DMS 273 (cell line): Measurements from ENCODE around the gene PCDHGB5.
"Not testable (repeated sequence)": the region's sequence is repeated elsewhere in the genome, so short reads cannot be mapped to it uniquely, and the experiment has no call there.

Source experiments
- DNase-seq: peaks from one replicate; lab custom pipeline; 2025; ENCODE audit not compliant: unreplicated experiment; lab: John Stamatoyannopoulos, UW

PCDHGB5 gene

DNA sequence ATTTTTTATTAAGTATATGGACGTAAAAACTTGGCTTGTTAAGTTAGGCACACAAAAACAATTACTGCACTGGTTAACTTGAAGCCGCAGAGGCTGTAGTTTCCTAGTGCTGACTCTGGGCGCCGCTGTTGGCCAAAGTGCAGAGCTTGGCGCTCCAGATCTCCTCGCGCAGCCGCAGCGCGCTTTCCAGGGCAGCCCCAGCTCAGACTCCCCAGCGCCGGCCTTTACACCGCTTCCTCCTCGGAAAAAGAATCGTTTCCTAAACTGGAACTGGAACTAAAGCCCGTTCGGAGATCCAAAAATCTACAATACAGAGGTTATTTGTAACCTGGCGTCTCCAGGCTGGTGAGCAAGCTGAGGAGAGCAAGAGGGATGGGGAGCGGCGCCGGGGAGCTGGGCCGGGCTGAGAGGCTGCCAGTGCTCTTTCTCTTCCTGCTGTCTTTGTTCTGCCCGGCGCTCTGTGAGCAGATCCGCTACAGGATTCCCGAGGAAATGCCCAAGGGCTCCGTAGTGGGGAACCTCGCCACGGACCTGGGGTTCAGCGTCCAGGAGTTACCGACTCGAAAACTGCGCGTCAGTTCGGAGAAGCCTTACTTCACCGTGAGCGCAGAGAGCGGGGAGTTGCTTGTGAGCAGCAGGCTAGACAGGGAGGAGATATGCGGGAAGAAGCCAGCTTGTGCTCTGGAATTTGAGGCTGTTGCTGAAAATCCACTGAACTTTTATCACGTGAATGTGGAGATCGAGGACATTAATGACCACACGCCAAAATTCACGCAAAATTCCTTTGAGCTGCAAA, at the start of gene PCDHGB5:
Gene PCDHGB5 (plus strand): TSS at position 192 of the 796 bp plus-strand sequence. CDS start 181 bp downstream, at position 373.
- not testable (repeated sequence) for DNase-seq

DNA sequence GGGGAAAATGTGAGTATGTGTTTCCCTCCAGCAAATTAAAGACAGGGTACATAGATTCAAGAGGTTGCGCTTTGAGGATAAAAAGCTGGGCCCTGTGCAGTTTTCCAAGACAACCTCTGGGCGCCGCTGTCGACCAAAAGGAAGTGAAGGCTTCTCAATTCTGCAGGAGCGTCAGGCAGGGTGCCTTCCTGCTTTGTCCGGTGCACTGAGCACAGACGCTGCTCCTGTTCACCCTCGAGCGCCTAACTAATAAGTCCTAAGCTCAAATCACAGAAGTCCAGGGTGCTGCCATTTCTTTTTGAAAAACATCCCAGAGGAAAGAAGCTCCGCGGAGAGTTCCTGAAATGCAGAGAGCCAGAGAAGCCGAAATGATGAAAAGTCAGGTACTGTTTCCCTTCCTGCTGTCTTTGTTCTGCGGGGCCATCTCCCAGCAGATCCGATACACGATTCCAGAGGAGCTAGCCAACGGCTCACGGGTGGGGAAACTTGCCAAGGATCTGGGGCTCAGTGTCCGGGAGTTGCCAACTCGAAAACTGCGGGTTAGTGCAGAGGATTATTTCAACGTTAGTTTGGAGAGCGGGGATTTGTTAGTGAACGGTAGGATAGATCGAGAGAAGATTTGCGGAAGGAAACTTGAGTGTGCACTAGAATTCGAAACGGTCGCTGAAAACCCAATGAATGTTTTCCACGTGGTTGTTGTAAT, 47.7 kb upstream of the PCDHGB5 start, which contains the start of gene PCDHGB1:
Gene PCDHGB1 (plus strand): TSS at position 183 of the 703 bp plus-strand sequence. CDS start 162 bp downstream, at position 345.
- peak; percentile 88 for DNase-seq

DNA sequence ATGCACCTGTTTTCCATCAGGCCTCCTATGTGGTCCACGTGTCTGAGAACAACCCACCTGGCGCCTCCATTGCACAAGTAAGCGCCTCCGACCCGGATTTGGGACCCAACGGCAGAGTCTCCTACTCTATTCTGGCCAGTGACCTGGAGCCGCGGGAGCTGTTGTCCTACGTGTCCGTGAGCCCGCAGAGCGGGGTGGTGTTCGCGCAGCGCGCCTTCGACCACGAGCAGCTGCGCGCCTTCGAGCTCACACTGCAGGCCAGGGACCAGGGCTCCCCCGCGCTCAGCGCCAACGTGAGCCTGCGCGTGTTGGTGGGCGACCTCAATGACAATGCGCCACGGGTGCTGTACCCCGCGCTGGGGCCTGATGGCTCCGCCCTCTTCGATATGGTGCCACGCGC, 46.2 kb upstream of the PCDHGB5 start:
- DNase-seq, result no peak

- peak; percentile 13 for DNase-seq
Observed at GRCh38 chr5:141354900-141355469, 42.8 kb upstream of the PCDHGB5 start, which contains the start of gene PCDHGA4. TSS of gene PCDHGA4 (plus strand) at chr5:141355021. CDS start at chr5:141355108, 87 bp downstream.

DNA sequence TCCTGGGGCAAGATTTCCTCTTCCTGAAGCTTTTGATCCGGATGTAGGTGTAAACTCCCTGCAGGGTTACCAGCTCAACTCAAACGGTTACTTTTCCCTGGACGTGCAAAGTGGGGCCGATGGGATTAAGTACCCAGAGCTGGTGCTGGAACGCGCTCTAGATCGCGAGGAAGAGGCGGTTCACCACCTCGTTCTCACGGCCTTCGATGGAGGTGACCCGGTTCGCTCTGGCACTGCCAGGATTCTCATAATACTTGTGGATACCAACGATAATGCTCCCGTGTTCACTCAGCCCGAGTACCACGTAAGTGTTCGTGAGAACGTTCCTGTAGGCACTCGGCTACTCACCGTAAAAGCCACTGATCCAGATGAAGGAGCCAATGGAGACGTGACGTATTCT, 42.1 kb upstream of the PCDHGB5 start:
- DNase-seq, result no peak

GRCh38 chr5:141356133-141356532, 41.6 kb upstream of the PCDHGB5 start:
- DNase-seq, result no peak

DNA sequence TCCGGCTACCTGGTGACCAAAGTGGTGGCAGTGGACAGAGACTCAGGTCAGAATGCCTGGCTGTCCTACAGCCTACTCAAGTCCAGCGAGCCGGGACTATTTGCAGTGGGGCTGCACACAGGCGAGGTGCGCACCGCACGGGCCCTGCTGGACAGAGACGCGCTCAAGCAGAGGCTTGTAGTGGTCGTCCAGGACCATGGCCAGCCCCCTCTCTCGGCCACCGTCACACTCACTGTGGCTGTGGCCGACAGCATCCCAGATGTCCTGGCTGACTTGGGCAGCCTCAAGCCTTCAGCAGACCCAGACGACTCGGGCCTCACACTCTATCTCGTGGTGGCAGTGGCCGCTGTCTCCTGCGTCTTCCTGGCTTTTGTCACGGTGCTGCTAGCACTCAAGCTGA, 40.8 kb upstream of the PCDHGB5 start:
- DNase-seq, result no peak

GRCh38 chr5:141359790-141360426, 37.8 kb upstream of the PCDHGB5 start, which contains the start of gene PCDHGB2:
TSS of gene PCDHGB2 (plus strand) at chr5:141359994. CDS start at chr5:141360136, 142 bp downstream.
- peak; percentile 11 for DNase-seq

DNA sequence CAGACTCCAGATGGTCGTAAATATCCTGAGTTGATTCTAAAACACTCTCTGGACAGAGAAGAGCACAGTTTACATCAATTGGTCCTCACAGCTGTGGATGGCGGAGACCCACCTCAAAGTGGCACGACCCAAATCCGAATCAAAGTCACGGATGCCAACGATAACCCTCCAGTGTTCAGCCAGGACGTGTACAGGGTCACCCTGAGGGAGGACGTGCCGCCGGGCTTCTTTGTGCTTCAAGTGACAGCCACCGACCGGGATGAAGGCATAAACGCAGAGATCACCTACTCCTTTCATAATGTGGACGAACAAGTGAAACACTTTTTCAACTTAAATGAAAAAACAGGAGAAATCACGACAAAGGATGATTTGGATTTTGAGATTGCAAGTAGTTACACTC, 37.1 kb upstream of the PCDHGB5 start:
- DNase-seq, result no peak

GRCh38 chr5:141362719-141363118, 35.0 kb upstream of the PCDHGB5 start:
- DNase-seq, result no peak

DNA sequence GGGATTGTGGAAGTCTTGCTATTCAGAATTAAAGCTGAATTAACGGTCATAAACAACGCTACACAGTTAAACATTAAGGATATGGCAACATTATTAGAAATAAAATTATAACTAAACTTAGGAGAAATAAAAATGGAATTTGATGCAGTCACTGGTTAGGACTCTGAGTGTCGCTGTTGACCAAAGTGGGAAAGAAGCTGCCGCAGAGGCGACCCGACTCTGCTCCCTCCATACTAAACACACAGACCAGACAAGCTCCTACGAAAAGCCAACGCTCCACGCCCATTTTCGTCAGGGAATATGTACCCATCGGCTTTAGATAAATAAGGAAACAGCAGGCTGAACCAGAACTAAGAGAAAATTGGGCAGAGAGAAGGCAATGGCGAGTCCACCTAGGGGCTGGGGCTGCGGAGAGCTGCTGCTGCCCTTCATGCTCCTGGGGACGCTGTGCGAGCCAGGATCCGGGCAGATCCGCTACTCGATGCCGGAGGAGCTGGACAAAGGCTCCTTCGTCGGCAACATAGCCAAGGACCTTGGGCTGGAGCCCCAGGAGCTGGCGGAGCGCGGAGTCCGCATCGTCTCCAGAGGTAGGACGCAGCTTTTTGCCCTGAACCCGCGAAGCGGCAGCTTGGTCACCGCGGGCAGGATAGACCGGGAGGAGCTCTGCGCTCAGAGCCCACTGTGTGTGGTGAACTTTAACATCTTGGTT, 33.6 kb upstream of the PCDHGB5 start, which contains the start of gene PCDHGA5:
Gene PCDHGA5 (plus strand): TSS at position 211 of the 709 bp plus-strand sequence. CDS start 169 bp downstream, at position 380.
- DNase-seq, result no peak

DNA sequence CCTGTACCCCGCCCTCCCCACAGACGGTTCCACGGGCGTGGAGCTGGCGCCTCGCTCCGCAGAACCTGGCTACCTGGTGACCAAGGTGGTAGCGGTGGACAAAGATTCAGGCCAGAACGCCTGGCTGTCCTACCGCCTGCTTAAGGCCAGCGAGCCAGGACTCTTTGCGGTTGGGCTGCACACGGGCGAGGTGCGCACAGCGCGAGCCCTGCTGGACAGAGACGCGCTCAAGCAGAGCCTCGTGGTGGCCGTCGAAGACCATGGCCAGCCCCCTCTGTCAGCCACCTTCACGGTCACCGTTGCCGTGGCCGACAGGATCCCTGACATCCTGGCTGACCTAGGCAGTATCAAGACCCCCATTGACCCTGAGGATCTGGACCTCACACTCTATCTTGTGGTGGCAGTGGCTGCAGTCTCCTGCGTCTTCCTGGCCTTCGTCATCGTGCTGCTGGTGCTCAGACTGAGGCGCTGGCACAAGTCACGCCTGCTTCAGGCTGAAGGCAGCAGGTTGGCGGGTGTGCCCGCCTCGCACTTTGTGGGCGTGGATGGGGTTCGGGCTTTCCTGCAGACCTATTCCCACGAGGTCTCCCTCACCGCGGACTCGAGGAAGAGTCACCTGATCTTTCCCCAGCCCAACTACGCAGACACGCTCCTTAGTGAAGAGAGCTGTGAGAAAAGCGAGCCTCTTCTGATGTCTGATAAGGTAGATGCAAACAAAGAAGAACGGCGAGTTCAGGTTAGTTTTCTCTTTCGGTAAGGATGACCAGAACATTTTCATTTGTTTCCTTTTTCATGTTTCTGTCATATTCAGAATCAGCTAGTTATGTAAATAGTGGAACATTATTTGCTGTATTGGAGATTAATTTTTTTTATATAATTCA, 31.5 kb upstream of the PCDHGB5 start:
- DNase-seq, result no peak

GRCh38 chr5:141369994-141370848, 27.5 kb upstream of the PCDHGB5 start, which contains the start of gene PCDHGB3:
TSS of gene PCDHGB3 (plus strand) at chr5:141370242. CDS start at chr5:141370395, 153 bp downstream.
- no peak for DNase-seq

DNA sequence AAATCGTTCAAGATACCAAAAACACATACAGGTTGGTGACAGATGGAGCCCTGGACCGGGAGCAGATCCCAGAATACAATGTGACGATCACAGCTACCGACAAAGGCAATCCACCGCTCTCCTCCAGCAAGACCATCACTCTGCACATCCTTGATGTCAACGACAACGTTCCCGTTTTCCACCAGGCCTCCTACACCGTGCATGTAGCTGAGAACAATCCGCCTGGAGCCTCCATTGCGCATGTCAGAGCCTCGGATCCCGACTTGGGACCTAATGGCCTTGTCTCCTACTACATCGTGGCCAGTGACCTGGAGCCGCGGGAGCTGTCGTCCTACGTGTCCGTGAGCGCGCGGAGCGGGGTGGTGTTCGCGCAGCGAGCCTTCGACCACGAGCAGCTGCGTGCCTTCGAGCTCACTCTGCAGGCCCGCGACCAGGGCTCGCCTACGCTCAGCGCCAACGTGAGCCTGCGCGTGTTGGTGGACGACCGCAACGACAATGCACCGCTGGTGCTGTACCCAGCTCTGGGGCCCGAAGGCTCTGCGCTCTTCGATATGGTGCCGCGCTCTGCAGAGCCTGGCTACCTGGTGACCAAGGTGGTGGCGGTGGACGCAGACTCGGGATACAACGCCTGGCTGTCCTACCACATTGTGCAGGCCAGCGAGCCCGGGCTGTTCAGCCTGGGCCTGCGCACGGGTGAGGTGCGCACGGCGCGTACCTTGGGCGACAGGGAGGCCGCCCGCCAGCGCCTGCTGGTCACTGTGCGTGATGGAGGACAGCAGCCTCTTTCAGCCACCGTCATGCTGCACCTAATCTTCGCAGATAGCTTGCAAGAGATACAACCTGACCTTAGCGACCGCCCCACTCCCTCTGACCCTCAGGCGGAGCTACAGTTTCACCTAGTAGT, 25.9 kb upstream of the PCDHGB5 start:
- no peak for DNase-seq

GRCh38 chr5:141373673-141374317, 24.0 kb upstream of the PCDHGB5 start, which contains the start of gene PCDHGA6:
TSS of gene PCDHGA6 (plus strand) at chr5:141373891. CDS start at chr5:141374084, 193 bp downstream.
- DNase-seq, result no peak

GRCh38 chr5:141374627-141375026, 23.1 kb upstream of the PCDHGB5 start:
- DNase-seq, result no peak
